ENCODE results near the gene ACAA1.

Gene ACAA1

DNA sequence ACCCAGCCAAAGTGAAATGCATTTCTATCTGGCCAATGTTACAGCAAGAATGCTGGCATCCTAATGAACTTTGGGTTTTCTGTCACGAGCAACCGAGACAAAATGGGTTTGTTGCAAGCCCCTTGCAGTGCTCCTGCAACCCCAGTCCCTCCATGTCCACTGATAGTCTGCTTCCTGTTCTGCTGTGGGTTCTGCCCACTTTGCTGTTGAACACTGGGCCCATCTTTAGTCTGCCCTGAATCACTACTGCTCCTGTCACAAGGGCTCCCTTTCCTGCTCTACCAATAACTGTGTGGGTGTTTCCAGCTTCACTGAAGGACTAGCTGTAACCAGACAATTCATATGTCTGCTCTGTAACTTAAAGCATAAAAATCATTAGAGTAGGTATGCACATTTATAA, 15.7 kb upstream of the ACAA1 start:
- Histone ChIP-seq H3K36me3 (ENCODE audit: insufficient read depth) (no peaks in the 10 kb centered on the region), H3K27me3 (ENCODE audit: insufficient read depth, low read depth) (no peaks in the 10 kb centered on the region), H3K4me2 (no peak overlapping the region), H4K20me1 (ENCODE audit: insufficient read depth) (no peaks in the 10 kb centered on the region), H3K27ac (no peak overlapping the region), H3K79me2 (ENCODE audit: insufficient read depth, low read depth) (no peaks in the 10 kb centered on the region), H3K4me1 (ENCODE audit: low read depth, poor library complexity, severe bottlenecking) (no peaks in the 10 kb centered on the region), H3K4me3 (IDR thresholded peaks at IDR 0.05; ENCODE audit: insufficient read depth, low read depth, low read length) (no peak overlapping the region), H3K9ac (no peak overlapping the region), H2AFZ (ENCODE audit: low read depth) (no peak overlapping the region)
- TF ChIP-seq, protein P1, sequence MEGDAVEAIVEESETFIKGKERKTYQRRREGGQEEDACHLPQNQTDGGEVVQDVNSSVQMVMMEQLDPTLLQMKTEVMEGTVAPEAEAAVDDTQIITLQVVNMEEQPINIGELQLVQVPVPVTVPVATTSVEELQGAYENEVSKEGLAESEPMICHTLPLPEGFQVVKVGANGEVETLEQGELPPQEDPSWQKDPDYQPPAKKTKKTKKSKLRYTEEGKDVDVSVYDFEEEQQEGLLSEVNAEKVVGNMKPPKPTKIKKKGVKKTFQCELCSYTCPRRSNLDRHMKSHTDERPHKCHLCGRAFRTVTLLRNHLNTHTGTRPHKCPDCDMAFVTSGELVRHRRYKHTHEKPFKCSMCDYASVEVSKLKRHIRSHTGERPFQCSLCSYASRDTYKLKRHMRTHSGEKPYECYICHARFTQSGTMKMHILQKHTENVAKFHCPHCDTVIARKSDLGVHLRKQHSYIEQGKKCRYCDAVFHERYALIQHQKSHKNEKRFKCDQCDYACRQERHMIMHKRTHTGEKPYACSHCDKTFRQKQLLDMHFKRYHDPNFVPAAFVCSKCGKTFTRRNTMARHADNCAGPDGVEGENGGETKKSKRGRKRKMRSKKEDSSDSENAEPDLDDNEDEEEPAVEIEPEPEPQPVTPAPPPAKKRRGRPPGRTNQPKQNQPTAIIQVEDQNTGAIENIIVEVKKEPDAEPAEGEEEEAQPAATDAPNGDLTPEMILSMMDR (conservative IDR thresholded peaks at IDR 0.05; ENCODE audit: low read depth, low read length), result no peak

DNA sequence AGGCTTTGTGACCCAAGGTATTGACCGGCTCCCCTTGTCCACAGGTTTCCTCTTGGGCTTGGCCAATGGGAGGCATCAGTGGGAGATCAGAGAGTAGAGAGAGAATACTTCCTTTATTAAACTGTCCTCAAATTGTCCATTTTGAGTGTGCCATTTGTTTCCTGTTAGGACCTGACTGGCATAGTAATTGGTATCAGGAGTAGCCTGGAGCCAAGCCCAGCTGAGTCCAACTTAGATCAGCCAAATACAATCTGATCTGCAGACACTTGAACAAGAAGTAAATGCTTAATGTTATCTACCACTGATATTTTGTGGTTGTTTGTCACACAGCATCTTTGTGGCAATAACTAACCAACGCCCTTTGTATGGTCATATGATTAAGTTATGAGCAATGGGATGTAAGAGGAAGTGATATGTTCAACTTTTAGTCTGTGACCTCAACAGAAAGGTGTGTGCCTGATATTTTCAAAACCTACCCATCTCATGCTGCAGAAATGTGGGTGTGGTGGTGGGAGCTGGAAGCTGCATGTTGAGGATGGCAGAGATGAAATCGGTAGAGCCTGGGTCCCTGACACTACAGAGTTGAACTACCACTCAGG, 14.8 kb upstream of the ACAA1 start:
- H2AFZ ChIP-seq (ENCODE audit: low read depth), result no peak overlapping the region
- H3K79me2 ChIP-seq (ENCODE audit: insufficient read depth, low read depth), result no peaks in the 10 kb centered on the region
- TF ChIP-seq, protein P1 (conservative IDR thresholded peaks at IDR 0.05; ENCODE audit: low read depth, low read length), result no peak
- H4K20me1 ChIP-seq (ENCODE audit: insufficient read depth), result no peaks in the 10 kb centered on the region
- no peaks in the 10 kb centered on the region for H3K4me1 ChIP-seq (ENCODE audit: low read depth, poor library complexity, severe bottlenecking)
- no peak overlapping the region for H3K27ac ChIP-seq
- no peaks in the 10 kb centered on the region for H3K36me3 ChIP-seq (ENCODE audit: insufficient read depth)
- H3K9ac ChIP-seq, result no peak overlapping the region
- no peaks in the 10 kb centered on the region for H3K27me3 ChIP-seq (ENCODE audit: insufficient read depth, low read depth)
- no peak overlapping the region for H3K4me3 ChIP-seq (IDR thresholded peaks at IDR 0.05; ENCODE audit: insufficient read depth, low read depth, low read length)
- no peak overlapping the region for H3K4me2 ChIP-seq

DNA sequence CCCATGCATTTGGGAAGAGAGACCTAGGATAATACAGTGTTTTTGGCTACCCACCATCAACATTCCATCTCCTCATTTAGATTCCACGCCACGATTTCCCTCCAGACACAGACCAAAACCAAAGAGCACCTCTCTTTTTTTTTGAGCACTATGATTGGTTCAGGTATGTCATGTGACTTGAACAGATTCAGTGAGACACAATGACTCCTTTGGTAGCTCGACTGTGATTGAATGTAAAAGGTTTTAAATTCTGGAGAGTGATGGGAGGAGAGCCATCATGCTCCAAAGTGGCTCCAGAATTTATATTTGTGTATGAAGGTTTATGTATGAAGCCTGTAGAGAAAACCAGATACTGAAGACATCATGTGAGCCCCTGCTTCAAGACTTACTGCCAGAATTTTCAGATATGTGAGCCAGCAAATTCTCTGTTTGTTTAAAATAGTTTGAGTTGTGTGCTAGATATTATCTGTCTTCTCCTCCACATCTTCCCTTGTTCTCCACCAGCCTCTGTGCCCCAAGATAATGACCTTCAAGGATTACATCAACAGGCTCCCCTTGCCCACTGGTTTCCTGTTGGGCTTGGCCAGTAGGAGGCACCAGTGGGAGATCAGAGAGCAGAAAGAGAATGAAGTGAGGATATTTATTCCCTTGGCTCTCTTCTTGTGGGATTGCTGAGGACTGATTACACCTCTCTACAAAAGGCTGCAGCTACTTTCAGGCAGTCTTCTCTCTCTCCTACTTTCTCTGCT, 14.0 kb upstream of the ACAA1 start:
- TF ChIP-seq, protein P1 (conservative IDR thresholded peaks at IDR 0.05; ENCODE audit: low read depth, low read length), result no peak
- no peak overlapping the region for H3K9ac ChIP-seq
- no peaks in the 10 kb centered on the region for H4K20me1 ChIP-seq (ENCODE audit: insufficient read depth)
- H3K27ac ChIP-seq, result no peak overlapping the region
- no peak overlapping the region for H3K4me2 ChIP-seq
- no peaks in the 10 kb centered on the region for H3K4me1 ChIP-seq (ENCODE audit: low read depth, poor library complexity, severe bottlenecking)
- no peaks in the 10 kb centered on the region for H3K79me2 ChIP-seq (ENCODE audit: insufficient read depth, low read depth)
- no peaks in the 10 kb centered on the region for H3K36me3 ChIP-seq (ENCODE audit: insufficient read depth)
- H3K27me3 ChIP-seq (ENCODE audit: insufficient read depth, low read depth), result no peaks in the 10 kb centered on the region
- no peak overlapping the region for H3K4me3 ChIP-seq (IDR thresholded peaks at IDR 0.05; ENCODE audit: insufficient read depth, low read depth, low read length)
- no peak overlapping the region for H2AFZ ChIP-seq (ENCODE audit: low read depth)

DNA sequence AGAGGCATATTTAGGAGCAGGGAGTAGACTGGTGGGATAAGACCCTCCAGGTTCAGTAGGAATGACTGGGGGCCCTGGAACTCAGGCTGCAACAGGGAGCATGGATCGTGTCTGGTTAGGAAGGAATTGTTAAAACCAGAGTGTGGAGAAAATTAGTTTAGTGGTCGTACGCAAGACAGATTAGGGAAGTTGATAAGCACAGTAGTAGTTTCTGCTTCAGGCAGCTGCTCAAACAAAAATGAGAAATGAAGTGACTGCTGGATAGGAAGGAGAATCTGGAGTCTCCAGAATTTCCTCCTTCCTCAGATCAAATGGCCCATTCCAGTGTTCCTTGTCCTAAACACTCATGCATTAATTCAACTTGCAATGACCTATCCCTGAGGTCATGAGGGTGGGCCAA, 12.8 kb upstream of the ACAA1 start:
- H3K9ac ChIP-seq, result no peak overlapping the region
- H3K4me3 ChIP-seq (IDR thresholded peaks at IDR 0.05; ENCODE audit: insufficient read depth, low read depth, low read length), result no peak overlapping the region
- no peaks in the 10 kb centered on the region for H3K79me2 ChIP-seq (ENCODE audit: insufficient read depth, low read depth)
- TF ChIP-seq, protein P1 (conservative IDR thresholded peaks at IDR 0.05; ENCODE audit: low read depth, low read length), result no peak
- H3K36me3 ChIP-seq (ENCODE audit: insufficient read depth), result no peaks in the 10 kb centered on the region
- no peaks in the 10 kb centered on the region for H3K4me1 ChIP-seq (ENCODE audit: low read depth, poor library complexity, severe bottlenecking)
- no peak overlapping the region for H2AFZ ChIP-seq (ENCODE audit: low read depth)
- H4K20me1 ChIP-seq (ENCODE audit: insufficient read depth), result no peaks in the 10 kb centered on the region
- no peak overlapping the region for H3K27ac ChIP-seq
- H3K4me2 ChIP-seq, result no peak overlapping the region
- H3K27me3 ChIP-seq (ENCODE audit: insufficient read depth, low read depth), result no peaks in the 10 kb centered on the region

Measured in KMS-11 (cell line).